Measurements from ENCODE around the gene DEPDC5. TPM values are rescaled to one million over a fixed set of nuclear protein-coding genes. Genes with fewer than 3 reads are reported as not detected.

DEPDC5 gene
- total and polyA plus RNA-seq, 7 donors, result 8.4 to 21.3 (median 12.9) TPM

DNA sequence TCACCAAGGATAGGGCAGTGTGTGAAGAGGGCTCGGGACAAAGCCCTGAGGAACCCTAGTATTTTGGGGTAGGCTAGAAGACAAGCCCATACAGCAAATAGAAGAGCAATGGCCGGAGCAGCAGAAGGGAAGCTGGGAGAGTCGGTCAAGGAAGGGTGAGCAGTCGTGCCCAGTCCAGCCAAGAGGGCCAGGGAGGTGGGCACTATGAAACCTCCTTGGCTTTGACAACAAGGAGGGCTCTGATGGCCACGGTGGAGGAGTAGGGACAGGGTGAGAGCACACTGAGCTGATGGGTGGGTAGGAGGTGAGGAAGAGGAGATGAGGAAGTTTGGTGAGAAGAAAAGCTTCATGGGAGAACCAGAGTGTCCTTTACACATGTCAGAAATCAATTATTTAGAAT is 188.3 kb downstream of the DEPDC5 start:
- Histone ChIP-seq H3K4me1 (peaks cover 0 to 24% (median 22%) of the 10 kb centered on the region in 4 donors), H3K4me3 (no peak overlapping the region), H3K27me3 (no peaks in the 10 kb centered on the region), H3K27ac (no peak overlapping the region), H3K9me3 (no peaks in the 10 kb centered on the region), H3K36me3 (no peaks in the 10 kb centered on the region)
- no peak for DNase-seq
- intact Hi-C loops (cut with DNase I), result loop anchor here (10.0 kb wide), 2 partner anchors 187 to 533 kb away; partner anchors contain the start of genes DEPDC5, FBXO7 and PRR14L
- WGBS, 2 donors, result 94 to 95% methylated on average over 5 of the region's 5 CpGs
- TF ChIP-seq, protein P1, sequence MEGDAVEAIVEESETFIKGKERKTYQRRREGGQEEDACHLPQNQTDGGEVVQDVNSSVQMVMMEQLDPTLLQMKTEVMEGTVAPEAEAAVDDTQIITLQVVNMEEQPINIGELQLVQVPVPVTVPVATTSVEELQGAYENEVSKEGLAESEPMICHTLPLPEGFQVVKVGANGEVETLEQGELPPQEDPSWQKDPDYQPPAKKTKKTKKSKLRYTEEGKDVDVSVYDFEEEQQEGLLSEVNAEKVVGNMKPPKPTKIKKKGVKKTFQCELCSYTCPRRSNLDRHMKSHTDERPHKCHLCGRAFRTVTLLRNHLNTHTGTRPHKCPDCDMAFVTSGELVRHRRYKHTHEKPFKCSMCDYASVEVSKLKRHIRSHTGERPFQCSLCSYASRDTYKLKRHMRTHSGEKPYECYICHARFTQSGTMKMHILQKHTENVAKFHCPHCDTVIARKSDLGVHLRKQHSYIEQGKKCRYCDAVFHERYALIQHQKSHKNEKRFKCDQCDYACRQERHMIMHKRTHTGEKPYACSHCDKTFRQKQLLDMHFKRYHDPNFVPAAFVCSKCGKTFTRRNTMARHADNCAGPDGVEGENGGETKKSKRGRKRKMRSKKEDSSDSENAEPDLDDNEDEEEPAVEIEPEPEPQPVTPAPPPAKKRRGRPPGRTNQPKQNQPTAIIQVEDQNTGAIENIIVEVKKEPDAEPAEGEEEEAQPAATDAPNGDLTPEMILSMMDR (IDR thresholded peaks at IDR 0.05), result no peak
- TF ChIP-seq POLR2AphosphoS5 (IDR thresholded peaks at IDR 0.05), result no peak
- no peak for TF ChIP-seq EP300 (IDR thresholded peaks at IDR 0.05)
- TF ChIP-seq POLR2A (IDR thresholded peaks at IDR 0.05), result no peak

DNA sequence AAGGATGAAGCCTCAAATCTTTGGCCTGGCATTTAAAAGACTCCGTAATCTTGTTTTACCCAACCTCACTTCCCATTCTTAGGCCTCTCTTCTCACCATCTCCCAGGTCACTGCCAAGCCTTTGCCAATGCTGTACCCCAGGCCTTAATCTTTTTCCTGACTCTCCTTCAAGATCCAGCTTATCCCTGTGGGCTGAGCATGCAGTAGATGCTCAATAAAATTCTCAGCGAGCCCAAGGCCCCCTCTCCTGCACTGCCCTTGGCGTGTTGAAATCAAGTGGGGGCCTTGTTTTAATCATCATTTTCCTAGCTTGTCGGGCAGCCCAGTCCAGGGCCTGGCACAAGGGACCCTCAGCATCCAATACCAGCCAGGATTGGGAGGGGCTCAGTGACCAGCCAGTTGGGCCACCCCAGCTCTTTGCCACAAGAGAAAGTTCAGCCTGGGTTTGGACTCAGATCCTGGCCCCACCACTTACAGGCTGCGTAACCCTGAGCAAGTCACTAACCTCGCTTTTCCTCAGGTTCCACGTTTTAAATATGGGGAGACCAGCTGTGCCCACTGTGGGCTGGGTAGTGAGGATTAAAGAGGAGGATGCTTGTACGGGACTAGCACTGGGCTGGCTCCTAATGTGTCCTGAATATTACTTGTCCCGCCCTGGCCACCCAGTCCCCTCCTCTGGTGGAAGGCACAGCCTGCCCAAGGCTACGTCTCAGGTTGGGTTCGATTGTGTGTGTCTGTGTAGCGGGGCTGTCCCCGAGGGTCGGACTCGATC is 189.6 kb downstream of the DEPDC5 start:
- Histone ChIP-seq H3K4me1 (peaks cover 0 to 35% (median 24%) of the 10 kb centered on the region in 4 donors), H3K27me3 (no peaks in the 10 kb centered on the region), H3K4me3 (peak overlapping the region; percentile 35 to 96 (median 87)), H3K9me3 (no peaks in the 10 kb centered on the region), H3K27ac (peak overlapping the region; percentile 95 to 100 (median 98)), H3K36me3 (peaks cover 0 to 4% (median 0%) of the 10 kb centered on the region in 4 donors)
- no peak for DNase-seq
- intact Hi-C loops (cut with DNase I), result loop anchor here (10.0 kb wide), 2 partner anchors 189 to 531 kb away; partner anchors contain the start of genes DEPDC5, FBXO7 and PRR14L
- WGBS, 2 donors, result 40 to 45% methylated on average over 15 of the region's 15 CpGs
- TF ChIP-seq POLR2A (IDR thresholded peaks at IDR 0.05) (no peak), EP300 (IDR thresholded peaks at IDR 0.05) (no peak), POLR2AphosphoS5 (IDR thresholded peaks at IDR 0.05) (no peak)
- TF ChIP-seq, protein P1 (IDR thresholded peaks at IDR 0.05), result no peak

DNA sequence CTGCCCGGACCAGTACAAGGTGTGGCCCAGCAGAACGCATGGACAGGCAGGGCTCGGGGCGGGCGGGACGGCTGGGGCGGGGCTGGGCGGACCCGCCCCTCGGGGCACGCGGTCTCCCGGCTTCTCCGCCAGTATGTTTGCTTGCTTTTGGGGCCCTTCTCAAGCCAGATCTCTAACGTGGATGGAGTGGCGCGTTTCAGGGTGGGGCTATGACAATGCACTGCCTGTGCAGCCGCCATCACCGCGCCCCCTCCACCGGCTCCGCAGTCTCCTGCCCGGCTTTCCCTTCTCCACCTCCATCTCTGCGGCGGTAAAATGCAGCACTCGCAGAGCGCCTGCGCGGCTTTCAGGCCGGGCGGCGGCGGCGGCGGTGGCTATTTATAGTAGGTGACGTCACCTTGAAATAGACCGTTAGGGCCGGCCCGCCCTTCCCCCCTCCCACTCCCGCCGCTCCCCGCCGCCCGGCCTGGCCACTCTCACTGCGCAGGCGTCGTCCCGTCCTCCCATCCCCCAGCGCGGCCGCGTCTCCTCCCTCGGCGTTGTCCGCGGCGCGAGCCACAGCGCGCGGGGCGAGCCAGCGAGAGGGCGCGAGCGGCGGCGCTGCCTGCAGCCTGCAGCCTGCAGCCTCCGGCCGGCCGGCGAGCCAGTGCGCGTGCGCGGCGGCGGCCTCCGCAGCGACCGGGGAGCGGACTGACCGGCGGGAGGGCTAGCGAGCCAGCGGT is 190.3 kb downstream of the DEPDC5 start, which contains the start of gene YWHAH:
Gene YWHAH (plus strand): TSS at position 558 of the 722 bp plus-strand sequence. CDS start 199 bp downstream, outside the sequence.
- H3K27me3 ChIP-seq, result no peaks in the 10 kb centered on the region
- H3K36me3 ChIP-seq, result peaks cover 0 to 9% (median 0%) of the 10 kb centered on the region in 4 donors
- peak within 1 kb of the TSS; percentile 95 to 100 (median 98) for H3K27ac ChIP-seq
- no peaks in the 10 kb centered on the region for H3K9me3 ChIP-seq
- peak within 1 kb of the TSS; percentile 81 to 96 (median 87) for H3K4me3 ChIP-seq
- peaks cover 0 to 37% (median 24%) of the 10 kb centered on the region in 4 donors for H3K4me1 ChIP-seq
- 0% methylated on average over 86 of the region's 86 CpGs for WGBS, 2 donors
- TF ChIP-seq, protein P1 (IDR thresholded peaks at IDR 0.05), result no peak
- TF ChIP-seq POLR2AphosphoS5 (IDR thresholded peaks at IDR 0.05), result peak; percentile 73 to 93 (median 91)
- TF ChIP-seq POLR2A (IDR thresholded peaks at IDR 0.05), result no peak
- no peak for TF ChIP-seq EP300 (IDR thresholded peaks at IDR 0.05)
- DNase-seq, result peak; percentile 98
- intact Hi-C loops (cut with DNase I), result loop anchor here (10.0 kb wide), 2 partner anchors 189 to 531 kb away; partner anchors contain the start of genes DEPDC5, FBXO7 and PRR14L

DNA sequence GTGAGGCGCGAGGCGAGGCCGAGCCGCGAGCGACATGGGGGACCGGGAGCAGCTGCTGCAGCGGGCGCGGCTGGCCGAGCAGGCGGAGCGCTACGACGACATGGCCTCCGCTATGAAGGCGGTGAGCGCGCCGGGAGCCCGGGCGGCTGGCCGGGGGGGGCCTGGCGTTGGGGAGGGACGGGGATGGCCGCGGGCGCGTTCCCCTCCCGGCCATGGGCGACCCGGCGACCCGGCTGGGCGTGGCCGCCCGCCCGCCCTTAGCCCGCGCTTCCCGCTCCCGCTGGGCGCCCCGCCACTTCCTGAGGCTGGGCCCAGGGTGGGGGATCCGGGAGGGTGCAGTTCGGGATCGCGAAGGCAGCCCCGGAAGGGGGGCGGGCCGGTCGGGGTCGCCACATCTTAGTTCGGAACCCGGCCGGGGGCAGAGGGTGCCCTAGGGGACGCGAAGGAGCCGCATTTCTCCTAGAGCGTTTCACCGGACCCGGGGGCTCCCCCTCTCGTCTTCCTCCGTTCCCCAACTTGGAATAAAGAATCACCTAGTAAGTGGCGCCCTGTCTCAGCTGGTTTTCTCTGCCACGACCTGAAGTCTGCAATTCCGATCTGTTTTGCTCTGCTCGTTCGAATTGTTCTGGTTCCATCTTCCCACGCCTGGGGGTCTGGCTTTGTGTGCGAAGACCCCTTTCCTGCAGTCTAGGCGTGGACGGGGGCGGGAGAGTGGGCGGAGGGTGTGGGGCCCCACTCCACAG is 191.1 kb downstream of the DEPDC5 start:
- 0% methylated on average over 76 of the region's 76 CpGs for WGBS, 2 donors
- Histone ChIP-seq H3K9me3 (no peaks in the 10 kb centered on the region), H3K4me3 (peak overlapping the region; percentile 81 to 96 (median 87)), H3K27me3 (no peaks in the 10 kb centered on the region), H3K36me3 (peaks cover 0 to 14% (median 0%) of the 10 kb centered on the region in 4 donors), H3K27ac (peak overlapping the region; percentile 95 to 100 (median 98)), H3K4me1 (peaks cover 0 to 38% (median 24%) of the 10 kb centered on the region in 4 donors)
- intact Hi-C loops (cut with DNase I), result loop anchor here (1.0 to 10.0 kb wide), 3 partner anchors 25 to 530 kb away; partner anchors contain the start of genes DEPDC5, FBXO7 and PRR14L
- TF ChIP-seq POLR2A (IDR thresholded peaks at IDR 0.05) (no peak), EP300 (IDR thresholded peaks at IDR 0.05) (no peak), POLR2AphosphoS5 (IDR thresholded peaks at IDR 0.05) (no peak)
- TF ChIP-seq, protein P1 (IDR thresholded peaks at IDR 0.05), result no peak
- peak; percentile 79 for DNase-seq

Measured in sigmoid colon (tissue), 7 donors.